ENCODE results near the gene TMED4. TPM values are rescaled to one million over a fixed set of nuclear protein-coding genes. Genes with fewer than 3 reads are reported as not detected.

Gene TMED4
- total and polyA plus RNA-seq, 2 of the 13 experiments (the other 11 are each of a cell fraction or from before 2014, with no cell fraction given), result 81.4 to 109 TPM

DNA sequence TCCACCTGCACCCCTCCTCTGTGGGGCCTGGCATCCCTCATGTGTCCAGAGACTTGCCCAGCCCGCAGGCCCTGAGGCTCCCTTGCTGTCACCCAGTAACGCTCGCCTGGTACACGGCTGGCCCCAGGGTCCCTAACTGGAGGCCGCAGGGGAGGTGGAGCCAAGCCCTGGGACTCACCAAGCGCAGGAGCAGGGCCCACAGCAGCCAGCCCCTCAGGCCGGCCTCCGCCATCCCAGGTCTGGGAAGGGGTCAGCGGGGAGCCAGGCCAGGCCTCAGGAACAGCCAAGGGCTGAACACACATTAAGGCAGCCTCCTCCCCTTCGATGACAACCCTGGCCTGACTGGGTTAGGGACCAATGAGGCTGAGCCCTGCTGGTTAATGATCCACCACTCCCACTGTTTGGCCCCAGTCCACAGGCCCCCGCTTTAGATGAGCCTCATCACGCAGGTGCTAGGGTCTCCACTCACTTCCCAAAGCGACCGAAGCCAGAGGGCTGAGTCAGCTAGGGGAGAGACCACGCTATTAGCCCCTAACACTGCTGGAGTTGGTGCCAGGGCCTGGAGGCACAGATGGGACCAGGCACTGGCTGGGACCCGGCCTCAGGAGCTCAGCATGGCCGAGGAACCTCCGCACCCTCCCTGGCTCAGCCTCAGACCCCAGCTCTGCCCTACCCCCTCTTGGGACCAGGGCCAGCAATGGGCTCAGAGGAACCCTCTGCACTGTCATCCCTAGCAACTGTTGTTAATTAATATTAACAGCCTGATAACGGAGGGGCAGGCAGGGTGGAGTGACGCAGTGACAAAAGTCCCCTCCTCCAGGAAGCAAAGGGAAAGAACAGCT is 40.8 kb downstream of the TMED4 start, which contains the start of gene NPC1L1 (continued):
- TF ChIP-seq, protein P1, sequence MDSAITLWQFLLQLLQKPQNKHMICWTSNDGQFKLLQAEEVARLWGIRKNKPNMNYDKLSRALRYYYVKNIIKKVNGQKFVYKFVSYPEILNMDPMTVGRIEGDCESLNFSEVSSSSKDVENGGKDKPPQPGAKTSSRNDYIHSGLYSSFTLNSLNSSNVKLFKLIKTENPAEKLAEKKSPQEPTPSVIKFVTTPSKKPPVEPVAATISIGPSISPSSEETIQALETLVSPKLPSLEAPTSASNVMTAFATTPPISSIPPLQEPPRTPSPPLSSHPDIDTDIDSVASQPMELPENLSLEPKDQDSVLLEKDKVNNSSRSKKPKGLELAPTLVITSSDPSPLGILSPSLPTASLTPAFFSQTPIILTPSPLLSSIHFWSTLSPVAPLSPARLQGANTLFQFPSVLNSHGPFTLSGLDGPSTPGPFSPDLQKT (CRISPR knock-in tag; IDR thresholded peaks at IDR 0.05; ENCODE audit: borderline replicate concordance), result no peak
- TF ChIP-seq, protein P2, sequence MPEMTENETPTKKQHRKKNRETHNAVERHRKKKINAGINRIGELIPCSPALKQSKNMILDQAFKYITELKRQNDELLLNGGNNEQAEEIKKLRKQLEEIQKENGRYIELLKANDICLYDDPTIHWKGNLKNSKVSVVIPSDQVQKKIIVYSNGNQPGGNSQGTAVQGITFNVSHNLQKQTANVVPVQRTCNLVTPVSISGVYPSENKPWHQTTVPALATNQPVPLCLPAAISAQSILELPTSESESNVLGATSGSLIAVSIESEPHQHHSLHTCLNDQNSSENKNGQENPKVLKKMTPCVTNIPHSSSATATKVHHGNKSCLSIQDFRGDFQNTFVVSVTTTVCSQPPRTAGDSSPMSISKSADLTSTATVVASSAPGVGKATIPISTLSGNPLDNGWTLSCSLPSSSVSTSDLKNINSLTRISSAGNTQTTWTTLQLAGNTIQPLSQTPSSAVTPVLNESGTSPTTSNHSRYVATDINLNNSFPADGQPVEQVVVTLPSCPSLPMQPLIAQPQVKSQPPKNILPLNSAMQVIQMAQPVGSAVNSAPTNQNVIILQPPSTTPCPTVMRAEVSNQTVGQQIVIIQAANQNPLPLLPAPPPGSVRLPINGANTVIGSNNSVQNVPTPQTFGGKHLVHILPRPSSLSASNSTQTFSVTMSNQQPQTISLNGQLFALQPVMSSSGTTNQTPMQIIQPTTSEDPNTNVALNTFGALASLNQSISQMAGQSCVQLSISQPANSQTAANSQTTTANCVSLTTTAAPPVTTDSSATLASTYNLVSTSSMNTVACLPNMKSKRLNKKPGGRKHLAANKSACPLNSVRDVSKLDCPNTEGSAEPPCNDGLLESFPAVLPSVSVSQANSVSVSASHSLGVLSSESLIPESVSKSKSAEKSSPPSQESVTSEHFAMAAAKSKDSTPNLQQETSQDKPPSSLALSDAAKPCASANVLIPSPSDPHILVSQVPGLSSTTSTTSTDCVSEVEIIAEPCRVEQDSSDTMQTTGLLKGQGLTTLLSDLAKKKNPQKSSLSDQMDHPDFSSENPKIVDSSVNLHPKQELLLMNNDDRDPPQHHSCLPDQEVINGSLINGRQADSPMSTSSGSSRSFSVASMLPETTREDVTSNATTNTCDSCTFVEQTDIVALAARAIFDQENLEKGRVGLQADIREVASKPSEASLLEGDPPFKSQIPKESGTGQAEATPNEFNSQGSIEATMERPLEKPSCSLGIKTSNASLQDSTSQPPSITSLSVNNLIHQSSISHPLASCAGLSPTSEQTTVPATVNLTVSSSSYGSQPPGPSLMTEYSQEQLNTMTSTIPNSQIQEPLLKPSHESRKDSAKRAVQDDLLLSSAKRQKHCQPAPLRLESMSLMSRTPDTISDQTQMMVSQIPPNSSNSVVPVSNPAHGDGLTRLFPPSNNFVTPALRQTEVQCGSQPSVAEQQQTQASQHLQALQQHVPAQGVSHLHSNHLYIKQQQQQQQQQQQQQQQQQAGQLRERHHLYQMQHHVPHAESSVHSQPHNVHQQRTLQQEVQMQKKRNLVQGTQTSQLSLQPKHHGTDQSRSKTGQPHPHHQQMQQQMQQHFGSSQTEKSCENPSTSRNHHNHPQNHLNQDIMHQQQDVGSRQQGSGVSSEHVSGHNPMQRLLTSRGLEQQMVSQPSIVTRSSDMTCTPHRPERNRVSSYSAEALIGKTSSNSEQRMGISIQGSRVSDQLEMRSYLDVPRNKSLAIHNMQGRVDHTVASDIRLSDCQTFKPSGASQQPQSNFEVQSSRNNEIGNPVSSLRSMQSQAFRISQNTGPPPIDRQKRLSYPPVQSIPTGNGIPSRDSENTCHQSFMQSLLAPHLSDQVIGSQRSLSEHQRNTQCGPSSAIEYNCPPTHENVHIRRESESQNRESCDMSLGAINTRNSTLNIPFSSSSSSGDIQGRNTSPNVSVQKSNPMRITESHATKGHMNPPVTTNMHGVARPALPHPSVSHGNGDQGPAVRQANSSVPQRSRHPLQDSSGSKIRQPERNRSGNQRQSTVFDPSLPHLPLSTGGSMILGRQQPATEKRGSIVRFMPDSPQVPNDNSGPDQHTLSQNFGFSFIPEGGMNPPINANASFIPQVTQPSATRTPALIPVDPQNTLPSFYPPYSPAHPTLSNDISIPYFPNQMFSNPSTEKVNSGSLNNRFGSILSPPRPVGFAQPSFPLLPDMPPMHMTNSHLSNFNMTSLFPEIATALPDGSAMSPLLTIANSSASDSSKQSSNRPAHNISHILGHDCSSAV (CRISPR knock-in tag; IDR thresholded peaks at IDR 0.05; ENCODE audit: borderline replicate concordance), result no peak
- TF ChIP-seq ZNF773 (CRISPR knock-in tag; IDR thresholded peaks at IDR 0.05; ENCODE audit: borderline replicate concordance) (no peak), ERF (CRISPR knock-in tag; IDR thresholded peaks at IDR 0.05) (peak; percentile 85; the same call in 1 of the 2 replicates), SNAPC2 (CRISPR knock-in tag; IDR thresholded peaks at IDR 0.05) (no peak), NCOA1 (CRISPR knock-in tag; IDR thresholded peaks at IDR 0.05) (peak; percentile 45; the same call in 1 of the 2 replicates), JARID2 (CRISPR knock-in tag; IDR thresholded peaks at IDR 0.05; ENCODE audit: insufficient replicate concordance) (peak; percentile 82), ZNF83 (CRISPR knock-in tag; IDR thresholded peaks at IDR 0.05; ENCODE audit: borderline replicate concordance) (peak; percentile 78; the same call in 1 of the 2 replicates), ONECUT2 (CRISPR knock-in tag; IDR thresholded peaks at IDR 0.05) (no peak), CBX1 (IDR thresholded peaks at IDR 0.05; ENCODE audit: low read depth) (peak; percentile 72), HMGA1 (CRISPR knock-in tag; conservative IDR thresholded peaks at IDR 0.05) (no peak)
- TF ChIP-seq, protein P3, sequence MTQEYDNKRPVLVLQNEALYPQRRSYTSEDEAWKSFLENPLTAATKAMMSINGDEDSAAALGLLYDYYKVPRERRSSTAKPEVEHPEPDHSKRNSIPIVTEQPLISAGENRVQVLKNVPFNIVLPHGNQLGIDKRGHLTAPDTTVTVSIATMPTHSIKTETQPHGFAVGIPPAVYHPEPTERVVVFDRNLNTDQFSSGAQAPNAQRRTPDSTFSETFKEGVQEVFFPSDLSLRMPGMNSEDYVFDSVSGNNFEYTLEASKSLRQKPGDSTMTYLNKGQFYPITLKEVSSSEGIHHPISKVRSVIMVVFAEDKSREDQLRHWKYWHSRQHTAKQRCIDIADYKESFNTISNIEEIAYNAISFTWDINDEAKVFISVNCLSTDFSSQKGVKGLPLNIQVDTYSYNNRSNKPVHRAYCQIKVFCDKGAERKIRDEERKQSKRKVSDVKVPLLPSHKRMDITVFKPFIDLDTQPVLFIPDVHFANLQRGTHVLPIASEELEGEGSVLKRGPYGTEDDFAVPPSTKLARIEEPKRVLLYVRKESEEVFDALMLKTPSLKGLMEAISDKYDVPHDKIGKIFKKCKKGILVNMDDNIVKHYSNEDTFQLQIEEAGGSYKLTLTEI (CRISPR knock-in tag; conservative IDR thresholded peaks at IDR 0.05), result no peak
- TF ChIP-seq, protein P4, sequence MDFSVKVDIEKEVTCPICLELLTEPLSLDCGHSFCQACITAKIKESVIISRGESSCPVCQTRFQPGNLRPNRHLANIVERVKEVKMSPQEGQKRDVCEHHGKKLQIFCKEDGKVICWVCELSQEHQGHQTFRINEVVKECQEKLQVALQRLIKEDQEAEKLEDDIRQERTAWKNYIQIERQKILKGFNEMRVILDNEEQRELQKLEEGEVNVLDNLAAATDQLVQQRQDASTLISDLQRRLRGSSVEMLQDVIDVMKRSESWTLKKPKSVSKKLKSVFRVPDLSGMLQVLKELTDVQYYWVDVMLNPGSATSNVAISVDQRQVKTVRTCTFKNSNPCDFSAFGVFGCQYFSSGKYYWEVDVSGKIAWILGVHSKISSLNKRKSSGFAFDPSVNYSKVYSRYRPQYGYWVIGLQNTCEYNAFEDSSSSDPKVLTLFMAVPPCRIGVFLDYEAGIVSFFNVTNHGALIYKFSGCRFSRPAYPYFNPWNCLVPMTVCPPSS (IDR thresholded peaks at IDR 0.05), result no peak
- TF ChIP-seq, protein P5, sequence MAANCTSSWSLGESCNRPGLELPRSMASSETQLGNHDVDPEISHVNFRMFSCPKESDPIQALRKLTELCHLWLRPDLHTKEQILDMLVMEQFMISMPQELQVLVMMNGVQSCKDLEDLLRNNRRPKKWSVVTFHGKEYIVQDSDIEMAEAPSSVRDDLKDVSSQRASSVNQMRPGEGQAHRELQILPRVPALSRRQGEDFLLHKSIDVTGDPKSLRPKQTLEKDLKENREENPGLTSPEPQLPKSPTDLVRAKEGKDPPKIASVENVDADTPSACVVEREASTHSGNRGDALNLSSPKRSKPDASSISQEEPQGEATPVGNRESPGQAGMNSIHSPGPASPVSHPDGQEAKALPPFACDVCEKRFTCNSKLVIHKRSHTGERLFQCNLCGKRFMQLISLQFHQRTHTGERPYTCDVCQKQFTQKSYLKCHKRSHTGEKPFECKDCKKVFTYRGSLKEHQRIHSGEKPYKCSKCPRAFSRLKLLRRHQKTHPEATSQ (CRISPR knock-in tag; IDR thresholded peaks at IDR 0.05; ENCODE audit: borderline replicate concordance), result no peak
